Testis (tissue), 3 donors: ENCODE data around the gene STK40. TPM values are rescaled to one million over a fixed set of nuclear protein-coding genes. Genes with fewer than 3 reads are reported as not detected.

ENCODE experiments used
- DNase-seq: peaks from one replicate; pipeline ENCODE4 v3.0.0-alpha.2; 2019
- H3K27ac ChIP-seq, 2 donors: fragments of 200-600 bp; sonication (generic); one replicate each; pipeline ENCODE4 v1.5.1; 2019
- H3K27me3 ChIP-seq: fragments of 200-600 bp; sonication (generic); one replicate; pipeline ENCODE4 v1.5.1; 2019
- H3K36me3 ChIP-seq: fragments of 200-600 bp; sonication (generic); one replicate; pipeline ENCODE4 v1.5.1; 2017; ENCODE audit warnings: low read depth; ENCODE audit errors: missing control alignments
- H3K4me1 ChIP-seq: fragments of 200-600 bp; sonication (generic); one replicate; pipeline ENCODE4 v1.5.1; 2019
- H3K4me3 ChIP-seq, 2 donors: fragments of 200-600 bp; sonication (generic); one replicate each; pipeline ENCODE4 v1.5.1; 2017 to 2019
- H3K9me3 ChIP-seq: fragments of 200-600 bp; sonication (generic); one replicate; pipeline ENCODE4 v1.5.1; 2017
- CTCF ChIP-seq, 3 experiments: fragments of 450-650 bp in 2 of 3; fragments of 200-600 bp in 1 of 3; sonication (generic) in 1 of 3; IDR thresholded peaks; one replicate each; pipeline ENCODE4 v1.5.1; 2016 to 2019; ENCODE audit warnings: antibody characterized with exemption in 3 of 3, mild to moderate bottlenecking in 2 of 3, moderate library complexity in 1 of 3
- POLR2A ChIP-seq: fragments of 450-650 bp; IDR thresholded peaks from one replicate; pipeline ENCODE4 v1.6.1; 2017; ENCODE audit warnings: antibody characterized with exemption, mild to moderate bottlenecking, moderate library complexity
- WGBS, 2 donors: methylation state at CpG; one replicate each; pipeline ENCODE4 v1.1.5; 2018; 5-methylcytosine and 5-hydroxymethylcytosine counted together
- intact Hi-C: fragments of 100-400 bp; cut with DNase I; formaldehyde crosslinking; loops from one replicate; pipeline ENCODE4 v1.15.1; 2023; ENCODE audit warnings: low total_unique reads
- polyA plus RNA-seq: library from polyadenylated mRNA; stranded (reverse); fragments of 350-450 nt; fragmentation: Illumina TruSeq; extraction: RNeasy Lipid Tissue Mini Kit (QIAGEN cat#74804); gene quantifications from one replicate; pipeline ENCODE4 v1.2.3, GENCODE V29; 2014; ENCODE audit warnings: low read depth, low replicate concordance; ENCODE audit not compliant: insufficient read depth
- total RNA-seq, 2 donors: library from RNA; depleted of rRNA; stranded (reverse); fragments of >200 nt; gene quantifications; one replicate each; pipeline ENCODE4 v1.2.3, GENCODE V29; 2016

The STK40 gene
- total and polyA plus RNA-seq, 3 donors from 2014 or later: 126 to 159 (median 140) TPM

- TF ChIP-seq POLR2A (peak; percentile 37), CTCF (IDR thresholded peaks at IDR 0.05) (no peak)
- DNase-seq: peak; percentile 93
- H3K27ac ChIP-seq: peak overlapping the region; percentile 92 to 97
- intact Hi-C loops: no loop called here
- H3K27me3 ChIP-seq: no peaks in the 10 kb centered on the region
- no peaks in the 10 kb centered on the region for H3K36me3 ChIP-seq
- peaks cover 72% of the 10 kb centered on the region for H3K4me1 ChIP-seq
- 2 to 3% methylated on average over 12 to 14 of the region's 14 CpGs for WGBS, 2 donors
- peak overlapping the region; percentile 96 to 99 for H3K4me3 ChIP-seq
- H3K9me3 ChIP-seq: no peaks in the 10 kb centered on the region
Observed at GRCh38 chr1:36386265-36387140, 779 bp upstream of the STK40 start.

DNA sequence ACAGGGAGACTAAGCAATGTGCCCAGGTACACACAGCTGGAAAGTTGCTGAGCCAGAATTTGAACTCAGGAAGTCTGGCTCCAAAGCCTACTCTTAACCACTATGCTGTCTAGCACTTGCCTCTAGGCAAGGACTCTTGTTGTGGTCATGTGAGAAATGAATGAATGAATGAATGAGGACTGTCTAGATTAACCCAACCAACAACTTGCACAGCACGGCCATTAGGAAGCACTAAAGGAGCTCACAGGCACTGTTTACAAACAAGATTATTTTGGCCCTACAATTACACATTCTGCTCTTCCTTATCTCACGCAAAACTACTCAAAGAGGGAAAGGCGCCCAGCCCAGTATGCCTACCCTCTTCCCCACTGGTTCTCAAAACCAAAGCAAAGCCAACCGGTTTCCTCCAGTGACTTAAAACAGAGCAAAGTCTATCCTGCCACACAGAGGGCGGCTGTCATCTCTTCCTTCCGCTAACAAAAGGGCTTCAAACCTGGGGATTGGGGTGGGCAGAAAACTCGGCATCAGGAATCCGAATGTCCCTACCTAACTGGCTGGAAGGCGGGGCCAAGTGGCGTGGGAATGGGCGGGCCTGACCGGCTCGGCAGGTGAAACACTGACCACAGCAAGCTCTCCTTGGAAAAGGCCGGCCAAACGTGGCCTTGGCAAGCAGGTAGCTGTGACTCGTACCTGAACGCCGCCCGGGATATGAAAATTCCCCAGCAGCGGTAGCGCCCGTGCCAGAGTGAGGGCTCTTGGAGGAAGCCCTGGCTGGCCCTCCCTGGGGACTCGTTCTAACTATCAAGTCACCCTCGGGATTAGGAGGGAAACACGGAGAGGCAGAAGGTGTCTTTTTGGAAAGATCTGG is 948 bp downstream of the STK40 start:
- peak overlapping the region; percentile 92 to 97 for H3K27ac ChIP-seq
- no peaks in the 10 kb centered on the region for H3K36me3 ChIP-seq
- H3K4me3 ChIP-seq: peak overlapping the region; percentile 96 to 99
- peaks cover 79% of the 10 kb centered on the region for H3K4me1 ChIP-seq
- TF ChIP-seq CTCF (IDR thresholded peaks at IDR 0.05): no peak
- TF ChIP-seq POLR2A: no peak
- 0 to 2% methylated on average over 16 to 25 of the region's 25 CpGs for WGBS, 2 donors
- no peaks in the 10 kb centered on the region for H3K9me3 ChIP-seq
- intact Hi-C loops: no loop called here
- DNase-seq: peak; percentile 84
- no peaks in the 10 kb centered on the region for H3K27me3 ChIP-seq

GRCh38 chr1:36383240-36383639 is 2.5 kb downstream of the STK40 start:
- Histone ChIP-seq H3K4me3 (no peak overlapping the region), H3K27ac (peak overlapping the region; percentile 92 to 97), H3K4me1 (peaks cover 79% of the 10 kb centered on the region), H3K36me3 (no peaks in the 10 kb centered on the region), H3K27me3 (no peaks in the 10 kb centered on the region), H3K9me3 (no peaks in the 10 kb centered on the region)
- peak; percentile 42 for DNase-seq
- intact Hi-C loops: no loop called here
- WGBS, 2 donors: 54 to 64% methylated on average over 4 of the region's 4 CpGs
- no peak for TF ChIP-seq CTCF (IDR thresholded peaks at IDR 0.05)
- no peak for TF ChIP-seq POLR2A

GRCh38 chr1:36382669-36383068 is 3.1 kb downstream of the STK40 start:
- DNase-seq: no peak
- TF ChIP-seq POLR2A (no peak), CTCF (IDR thresholded peaks at IDR 0.05) (no peak)
- WGBS, 2 donors: 89 to 92% methylated on average over 4 of the region's 4 CpGs
- intact Hi-C loops: no loop called here
- Histone ChIP-seq H3K27ac (peak overlapping the region; percentile 36 to 97), H3K27me3 (no peaks in the 10 kb centered on the region), H3K9me3 (no peaks in the 10 kb centered on the region), H3K4me3 (no peak overlapping the region), H3K36me3 (no peaks in the 10 kb centered on the region), H3K4me1 (peaks cover 79% of the 10 kb centered on the region)
